ENCODE results near the gene HTATIP2. TPM values are rescaled to one million over a fixed set of nuclear protein-coding genes. Genes with fewer than 3 reads are reported as not detected.

The HTATIP2 gene
- total RNA-seq, 3 donors from 2014 or later, result 39.7 to 55.8 (median 41.4) TPM

GRCh38 chr11:20355221-20356219 lies 8.0 kb upstream of the HTATIP2 start:
- DNase-seq (ENCODE audit: low spot score in 2 of 2), result no peak
- H3K27me3 ChIP-seq, result no peaks in the 10 kb centered on the region
- intact Hi-C loops (cut with DNase I; ENCODE audit: low total_unique reads), result no loop called here
- H3K9me3 ChIP-seq, result no peaks in the 10 kb centered on the region
- no peak overlapping the region for H3K27ac ChIP-seq
- TF ChIP-seq POLR2AphosphoS5 (IDR thresholded peaks at IDR 0.05) (no peak), POLR2A (IDR thresholded peaks at IDR 0.05) (no peak)
- TF ChIP-seq, protein P1, sequence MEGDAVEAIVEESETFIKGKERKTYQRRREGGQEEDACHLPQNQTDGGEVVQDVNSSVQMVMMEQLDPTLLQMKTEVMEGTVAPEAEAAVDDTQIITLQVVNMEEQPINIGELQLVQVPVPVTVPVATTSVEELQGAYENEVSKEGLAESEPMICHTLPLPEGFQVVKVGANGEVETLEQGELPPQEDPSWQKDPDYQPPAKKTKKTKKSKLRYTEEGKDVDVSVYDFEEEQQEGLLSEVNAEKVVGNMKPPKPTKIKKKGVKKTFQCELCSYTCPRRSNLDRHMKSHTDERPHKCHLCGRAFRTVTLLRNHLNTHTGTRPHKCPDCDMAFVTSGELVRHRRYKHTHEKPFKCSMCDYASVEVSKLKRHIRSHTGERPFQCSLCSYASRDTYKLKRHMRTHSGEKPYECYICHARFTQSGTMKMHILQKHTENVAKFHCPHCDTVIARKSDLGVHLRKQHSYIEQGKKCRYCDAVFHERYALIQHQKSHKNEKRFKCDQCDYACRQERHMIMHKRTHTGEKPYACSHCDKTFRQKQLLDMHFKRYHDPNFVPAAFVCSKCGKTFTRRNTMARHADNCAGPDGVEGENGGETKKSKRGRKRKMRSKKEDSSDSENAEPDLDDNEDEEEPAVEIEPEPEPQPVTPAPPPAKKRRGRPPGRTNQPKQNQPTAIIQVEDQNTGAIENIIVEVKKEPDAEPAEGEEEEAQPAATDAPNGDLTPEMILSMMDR (IDR thresholded peaks at IDR 0.05), result peak; percentile 29 to 32 (median 31)
- H3K4me1 ChIP-seq, result no peaks in the 10 kb centered on the region
- no peaks in the 10 kb centered on the region for H3K36me3 ChIP-seq
- H3K4me3 ChIP-seq, result no peak overlapping the region

DNA sequence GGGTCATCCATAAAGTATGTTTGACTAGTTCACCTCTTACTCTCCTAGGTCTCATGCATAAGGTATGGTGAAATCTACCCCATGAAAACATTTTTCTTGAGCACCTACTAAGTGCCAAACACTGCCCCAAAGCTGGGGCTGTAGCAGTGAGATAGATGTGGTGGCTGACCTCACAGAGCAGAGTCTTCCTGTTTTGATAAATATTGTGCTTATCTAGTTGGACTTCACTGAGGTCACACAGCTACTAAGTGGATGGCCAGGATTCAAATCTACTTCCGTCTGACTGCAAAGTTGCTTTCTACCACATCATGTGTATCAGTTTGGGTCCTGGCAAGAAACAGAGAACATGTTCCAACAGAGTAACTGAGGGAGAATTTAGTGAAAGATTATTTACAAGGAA lies 6.4 kb upstream of the HTATIP2 start:
- Histone ChIP-seq H3K36me3 (no peaks in the 10 kb centered on the region), H3K27me3 (no peaks in the 10 kb centered on the region), H3K27ac (no peak overlapping the region), H3K4me1 (no peaks in the 10 kb centered on the region), H3K4me3 (no peak overlapping the region), H3K9me3 (no peaks in the 10 kb centered on the region)
- no peak for DNase-seq (ENCODE audit: low spot score in 2 of 2)
- intact Hi-C loops (cut with DNase I; ENCODE audit: low total_unique reads), result no loop called here
- TF ChIP-seq POLR2A (IDR thresholded peaks at IDR 0.05), result no peak

- Histone ChIP-seq H3K36me3 (no peaks in the 10 kb centered on the region), H3K4me1 (no peaks in the 10 kb centered on the region), H3K27ac (no peak overlapping the region), H3K9me3 (no peaks in the 10 kb centered on the region), H3K4me3 (no peak overlapping the region), H3K27me3 (no peaks in the 10 kb centered on the region)
- DNase-seq (ENCODE audit: low spot score in 2 of 2), result no peak
- intact Hi-C loops (cut with DNase I; ENCODE audit: low total_unique reads), result no loop called here
- TF ChIP-seq, protein P1 (IDR thresholded peaks at IDR 0.05), result no peak
- TF ChIP-seq POLR2A (IDR thresholded peaks at IDR 0.05), result no peak
- TF ChIP-seq POLR2AphosphoS5 (IDR thresholded peaks at IDR 0.05), result no peak
Measured at GRCh38 chr11:20360650-20361049, 2.9 kb upstream of the HTATIP2 start.

- no peak overlapping the region for H3K4me3 ChIP-seq
- intact Hi-C loops (cut with DNase I; ENCODE audit: low total_unique reads), result no loop called here
- DNase-seq (ENCODE audit: low spot score in 2 of 2), result no peak
- H3K27me3 ChIP-seq, result no peaks in the 10 kb centered on the region
- no peaks in the 10 kb centered on the region for H3K9me3 ChIP-seq
- no peaks in the 10 kb centered on the region for H3K36me3 ChIP-seq
- H3K27ac ChIP-seq, result no peak overlapping the region
- H3K4me1 ChIP-seq, result no peaks in the 10 kb centered on the region
- TF ChIP-seq POLR2AphosphoS5 (IDR thresholded peaks at IDR 0.05) (no peak), POLR2A (IDR thresholded peaks at IDR 0.05) (no peak)
- TF ChIP-seq, protein P1 (IDR thresholded peaks at IDR 0.05), result no peak
Measured at GRCh38 chr11:20362481-20362880, 1.0 kb upstream of the HTATIP2 start.

DNA sequence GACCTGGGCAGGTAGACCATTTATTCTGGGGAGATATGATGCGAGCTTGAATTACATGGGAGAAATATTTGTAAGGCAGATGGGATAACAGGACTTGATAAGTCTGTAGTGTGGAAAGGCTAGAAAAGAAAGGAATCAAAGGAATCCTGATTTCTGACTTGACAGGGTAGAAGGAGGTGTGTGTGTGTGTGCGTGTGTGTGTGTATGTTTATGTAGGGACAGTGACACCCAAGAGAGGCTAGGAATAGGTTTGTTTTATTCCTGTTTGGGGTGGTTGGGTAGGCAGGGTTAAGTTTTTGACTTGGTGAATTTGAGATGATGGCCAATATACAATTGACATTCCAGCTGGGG lies 390 bp upstream of the HTATIP2 start:
- Histone ChIP-seq H3K4me1 (no peaks in the 10 kb centered on the region), H3K4me3 (peak overlapping the region; percentile 73 to 98 (median 89)), H3K9me3 (no peaks in the 10 kb centered on the region), H3K36me3 (no peaks in the 10 kb centered on the region), H3K27ac (peak overlapping the region in 1 of 2 donors; percentile 93), H3K27me3 (no peaks in the 10 kb centered on the region)
- intact Hi-C loops (cut with DNase I; ENCODE audit: low total_unique reads), result no loop called here
- no peak for DNase-seq (ENCODE audit: low spot score in 2 of 2)
- TF ChIP-seq, protein P1 (IDR thresholded peaks at IDR 0.05), result no peak
